GM18502 (cell line): ENCODE results near the gene SLC16A12.
"Not testable (repeated sequence)": the region's sequence is repeated elsewhere in the genome, so short reads cannot be mapped to it uniquely, and the experiment has no call there.

Experiments
- ATAC-seq: cut with Tn5 transposase; IDR thresholded peaks from one replicate; pipeline ENCODE4 v1.9.1; 2021; ENCODE audit warnings: mild to moderate bottlenecking; ENCODE audit not compliant: unreplicated experiment, poor library complexity

Gene SLC16A12

DNA sequence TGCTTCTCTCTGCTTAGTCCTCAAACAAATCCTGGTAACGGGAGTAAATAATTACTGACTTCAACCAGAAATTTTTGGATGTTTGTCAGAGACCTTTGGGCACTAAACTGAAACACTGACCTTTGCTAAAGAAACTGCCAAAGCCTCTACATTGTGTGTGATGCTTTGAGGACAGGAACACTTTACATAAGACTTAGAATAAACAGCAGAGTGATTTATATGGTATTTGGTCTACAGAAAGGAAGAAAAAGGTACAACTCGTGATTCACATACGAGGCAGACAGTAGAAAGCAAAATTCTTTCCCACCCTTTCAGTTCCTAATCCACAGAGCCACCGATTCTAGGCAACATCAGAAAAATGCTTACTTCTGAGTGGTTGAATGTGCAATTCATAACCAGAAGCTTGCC, 59.8 kb downstream of the SLC16A12 start:
- no peak for ATAC-seq

DNA sequence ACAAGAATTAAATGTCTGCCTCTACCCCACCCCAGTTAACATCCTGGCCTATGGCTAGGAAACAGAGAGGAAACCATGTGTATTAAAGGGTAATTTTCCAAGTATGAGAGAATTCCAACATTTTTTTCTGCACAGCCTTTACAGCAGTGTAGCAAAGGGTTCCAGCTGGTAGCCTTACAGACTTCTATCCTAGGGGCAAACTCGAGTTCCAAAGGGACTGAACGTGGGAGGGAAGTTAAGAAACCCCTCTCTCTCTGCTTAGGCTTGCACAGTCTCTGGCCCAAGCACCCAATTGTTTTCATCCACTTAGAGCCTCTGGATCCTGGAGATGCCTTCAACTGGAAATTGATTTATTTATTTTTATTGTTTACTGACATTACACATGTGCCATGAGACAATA, 60.3 kb downstream of the SLC16A12 start:
- ATAC-seq: no peak

GRCh38 chr10:89474452-89474851, 60.9 kb downstream of the SLC16A12 start:
- no peak for ATAC-seq

GRCh38 chr10:89471110-89471809, 64.1 kb downstream of the SLC16A12 start:
- no peak for ATAC-seq

- no peak for ATAC-seq
These were observed 64.8 kb downstream of the SLC16A12 start for GRCh38 chr10:89470628-89471027.

DNA sequence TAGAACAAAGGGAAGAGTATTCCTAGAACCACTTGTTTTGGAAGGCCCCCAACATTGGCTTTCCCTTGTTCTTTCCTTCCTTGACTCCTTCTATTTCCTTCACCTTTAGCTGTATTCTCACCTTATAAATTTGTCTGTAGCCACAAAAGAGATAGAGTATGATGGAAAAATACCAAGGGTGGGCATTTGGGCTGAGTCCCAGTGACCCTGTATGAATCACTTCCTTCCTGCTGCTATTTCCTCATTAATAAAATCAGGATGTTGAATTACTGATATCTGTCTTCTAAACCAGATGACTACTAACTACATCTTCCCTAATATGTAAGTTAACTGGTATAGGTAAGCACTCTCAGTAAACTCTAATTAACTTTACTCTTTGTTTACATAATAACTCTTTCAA, 65.9 kb downstream of the SLC16A12 start:
- ATAC-seq: no peak

DNA sequence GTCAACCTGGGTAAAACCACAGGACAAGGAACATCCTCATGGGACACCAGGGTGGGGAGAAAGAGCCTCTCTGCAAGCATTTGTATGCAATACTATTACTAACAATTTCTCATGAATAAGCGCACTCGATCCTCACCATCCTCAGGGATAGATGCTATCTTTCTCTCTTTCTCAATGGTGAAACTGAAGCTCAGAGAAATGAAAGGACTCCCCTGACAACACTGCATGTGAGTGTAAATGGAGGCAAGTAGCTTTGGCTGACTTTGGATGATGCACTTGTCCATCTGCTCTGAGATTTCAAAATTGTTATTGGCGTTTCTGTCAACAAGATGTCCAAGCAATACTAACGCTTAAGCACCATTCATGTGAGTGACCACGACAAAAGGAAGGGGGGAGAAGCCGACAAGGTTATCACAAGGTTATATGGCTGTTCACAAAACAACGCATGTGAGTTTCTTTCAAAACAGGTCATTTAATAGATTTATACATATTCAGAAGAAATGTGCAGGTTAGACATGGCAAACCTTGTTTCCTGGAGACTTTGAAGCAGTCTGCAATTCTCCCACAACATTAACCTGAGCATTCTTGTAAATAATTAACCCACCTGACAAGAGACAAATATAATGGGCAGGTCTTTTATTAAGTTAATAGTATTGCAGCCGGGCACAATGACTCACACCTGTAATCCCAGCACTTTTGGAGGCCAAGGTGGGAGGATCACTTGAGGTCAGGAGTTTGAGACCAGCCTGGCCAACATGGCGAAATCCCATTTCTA, 67.0 kb downstream of the SLC16A12 start:
- no peak for ATAC-seq

- no peak for ATAC-seq
These were observed 68.8 kb downstream of the SLC16A12 start for GRCh38 chr10:89466599-89467035.

- no peak for ATAC-seq
These were observed 70.2 kb downstream of the SLC16A12 start for GRCh38 chr10:89465196-89465595.

DNA sequence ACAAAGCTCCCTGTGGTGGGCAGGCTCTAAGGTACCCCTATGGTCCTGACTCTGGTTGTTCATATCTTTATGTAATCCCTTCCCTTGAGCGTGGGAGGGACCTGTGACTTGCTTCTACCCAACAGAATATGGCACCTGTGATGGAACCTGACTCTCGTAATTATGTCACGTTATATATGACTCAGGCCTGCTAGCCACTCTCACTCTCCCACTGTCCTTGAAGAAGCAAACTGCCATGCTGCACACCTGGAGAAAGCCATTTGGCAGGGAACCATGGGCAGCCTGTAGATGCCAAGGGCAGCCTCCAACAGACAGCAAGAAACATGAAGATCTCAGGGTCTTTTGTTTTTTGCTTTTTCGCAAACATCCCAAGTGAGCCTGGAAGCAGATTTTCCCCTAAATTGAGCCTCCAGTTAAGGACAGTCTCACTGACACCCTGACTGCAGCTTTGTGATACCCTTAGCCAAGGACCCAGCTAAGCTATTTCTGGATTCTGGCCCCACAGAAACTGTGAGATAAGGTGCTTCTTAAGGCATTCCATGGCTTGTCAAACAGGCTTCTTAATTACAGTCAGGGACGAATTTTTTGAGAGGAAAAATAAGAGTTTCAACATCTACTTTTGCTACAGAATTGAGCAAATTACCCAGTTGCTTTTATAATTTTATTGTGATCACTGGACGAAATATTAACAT, 71.4 kb downstream of the SLC16A12 start:
- ATAC-seq: no peak

DNA sequence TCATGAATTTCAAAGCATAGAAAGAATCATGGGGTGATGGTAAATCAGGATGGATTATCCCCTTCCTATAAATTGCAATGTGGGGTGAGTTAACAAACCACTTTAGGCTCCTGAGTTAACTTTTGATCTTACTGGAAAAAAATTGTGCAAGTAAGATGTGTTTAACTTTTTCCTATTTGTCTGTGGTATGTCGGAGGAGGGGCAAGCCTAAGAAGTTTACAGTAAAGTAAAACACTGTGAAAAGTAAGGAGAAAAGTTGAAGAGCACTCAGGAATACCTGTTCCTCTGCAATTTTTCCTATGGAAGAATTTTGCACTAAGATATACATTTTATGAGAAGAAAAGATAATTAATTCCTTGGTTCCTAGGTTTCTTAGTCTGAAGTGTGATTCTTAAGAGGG, 76.6 kb downstream of the SLC16A12 start:
- no peak for ATAC-seq

GRCh38 chr10:89458291-89458690, 77.1 kb downstream of the SLC16A12 start:
- no peak for ATAC-seq

GRCh38 chr10:89454561-89455347, 80.6 kb downstream of the SLC16A12 start:
- no peak for ATAC-seq

DNA sequence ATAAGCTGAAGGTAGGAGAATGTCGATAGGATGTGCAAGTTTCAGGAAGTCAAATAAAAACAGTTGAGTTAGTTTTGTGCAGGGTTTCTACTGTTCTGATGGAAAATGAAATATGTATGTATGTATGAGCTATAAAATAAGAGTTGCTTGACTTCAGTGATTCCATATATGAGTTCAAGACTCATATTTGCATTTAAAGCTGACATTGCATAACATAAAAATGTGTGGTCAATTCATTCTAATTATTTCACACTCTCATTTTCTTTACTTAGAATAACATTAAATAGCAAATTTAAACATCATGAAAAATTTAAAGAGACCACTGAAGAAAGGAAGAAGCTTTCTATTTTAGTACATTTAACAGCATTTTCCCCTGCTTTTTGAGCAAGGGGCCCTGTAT, 83.2 kb downstream of the SLC16A12 start:
- ATAC-seq: no peak

- ATAC-seq: no peak
These were observed 84.5 kb downstream of the SLC16A12 start for GRCh38 chr10:89450901-89451300.

DNA sequence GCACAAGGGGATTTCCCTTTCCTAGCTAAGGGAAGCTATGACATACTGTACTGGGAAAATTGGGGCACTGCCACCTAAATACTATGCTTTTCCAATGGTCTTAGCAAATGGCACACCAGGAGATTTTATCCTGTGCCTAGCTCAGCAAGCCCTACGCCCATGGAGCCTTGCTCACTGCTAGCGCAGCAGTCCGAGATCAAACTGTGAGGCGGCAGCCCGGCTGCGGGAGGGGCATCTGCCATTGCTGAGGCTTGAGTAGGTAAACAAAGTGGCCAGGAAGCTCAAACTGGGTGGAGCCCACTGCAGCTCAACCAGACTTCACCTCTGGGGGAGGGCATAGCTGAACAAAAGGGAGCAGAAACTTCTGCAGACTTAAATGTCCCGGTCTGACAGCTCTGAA, 90.6 kb downstream of the SLC16A12 start:
- not testable (repeated sequence) for ATAC-seq

GRCh38 chr10:89442289-89442688, 93.1 kb downstream of the SLC16A12 start:
- no peak for ATAC-seq

DNA sequence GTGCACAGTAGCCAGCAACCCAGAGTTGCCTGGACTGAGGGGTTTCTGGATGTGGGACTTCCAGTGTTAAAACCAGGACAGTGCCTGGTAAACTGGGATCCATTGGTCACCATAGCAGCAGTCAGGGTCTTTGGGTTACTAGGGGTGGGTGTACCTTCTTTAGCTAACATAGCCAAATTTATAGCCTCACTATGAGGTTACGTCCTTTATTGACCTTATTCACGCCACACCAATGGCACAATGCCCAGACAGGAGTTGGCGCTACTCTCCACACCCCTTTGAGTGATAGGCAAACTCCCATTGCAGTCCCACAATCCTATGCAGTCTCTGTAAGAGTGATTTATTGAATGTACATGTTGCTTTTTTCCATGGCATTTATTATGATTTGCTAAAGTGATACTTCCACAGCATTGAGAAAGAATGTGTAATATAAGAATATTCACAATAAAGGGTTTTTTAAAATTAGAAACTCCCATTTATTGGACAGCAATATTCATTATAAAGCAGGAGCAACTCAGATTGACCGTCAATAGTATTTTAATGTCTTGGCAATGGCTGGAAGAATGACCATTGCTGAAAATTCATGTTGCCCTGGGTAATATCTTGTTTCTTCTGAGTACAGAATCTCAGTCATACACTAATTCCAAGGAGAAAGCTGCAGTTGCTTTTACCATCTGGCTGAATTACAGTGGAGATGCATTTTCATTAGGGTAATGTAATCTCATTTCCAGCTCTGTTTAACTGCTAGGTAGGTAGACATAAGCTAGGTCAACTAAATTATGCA, 95.0 kb downstream of the SLC16A12 start:
- no peak for ATAC-seq

- no peak for ATAC-seq
These were observed 96.9 kb downstream of the SLC16A12 start for GRCh38 chr10:89438525-89438924.

DNA sequence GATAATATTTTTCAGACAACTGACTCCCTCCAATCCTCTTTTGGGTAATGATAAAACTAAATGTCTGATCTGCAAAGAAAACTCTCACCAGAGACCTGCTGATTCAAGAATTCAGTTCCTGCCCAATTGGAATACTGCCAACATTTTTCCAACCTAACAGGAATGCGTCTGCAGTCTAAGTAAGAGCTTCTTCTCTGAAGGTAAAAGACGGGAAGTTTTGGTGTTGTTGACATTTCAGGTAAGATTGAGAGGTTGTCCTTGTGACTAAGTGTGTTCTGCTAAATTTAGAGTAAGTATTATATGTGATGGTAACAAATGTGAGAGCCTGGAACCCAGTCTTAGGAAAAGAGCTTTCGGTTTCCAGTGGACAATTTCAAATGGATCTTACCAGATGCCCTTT, 103.4 kb downstream of the SLC16A12 start:
- ATAC-seq: no peak
